Right lobe of liver (tissue), 6 donors: Measurements from ENCODE around the gene DPH1. TPM values are rescaled to one million over a fixed set of nuclear protein-coding genes. Genes with fewer than 3 reads are reported as not detected.

Source experiments
- ATAC-seq, 4 donors: fragments of 200-7000 bp; cut with Tn5 transposase; one replicate each; pipeline ENCODE4 v1.9.1; 2020; ENCODE audit warnings: mild to moderate bottlenecking in 4 of 4, moderate library complexity in 4 of 4
- DNase-seq, 3 donors: peaks; one replicate each; pipeline ENCODE4 v3.0.0-alpha.2; 2020
- H3K27ac ChIP-seq, 3 donors: fragments of 200-600 bp; one replicate each; pipeline ENCODE4 v1.8.0; 2022
- H3K27me3 ChIP-seq, 2 donors: fragments of 200-600 bp; one replicate each; pipeline ENCODE4 v1.8.0; 2022
- H3K36me3 ChIP-seq, 4 donors: fragments of 200-600 bp; sonication (generic) in 1 of 4; one replicate each; pipeline versions ENCODE4 v1.5.1 to v1.8.0; 2017 to 2022; ENCODE audit warnings: control low read depth in 1 of 4
- H3K4me1 ChIP-seq, 4 donors: fragments of 200-600 bp; sonication (generic) in 1 of 4; one replicate each; pipeline versions ENCODE4 v1.5.1 to v1.8.0; 2017 to 2022; ENCODE audit warnings: control low read depth in 1 of 4
- H3K4me3 ChIP-seq, 3 donors: fragments of 200-600 bp; one replicate each; pipeline ENCODE4 v1.8.0; 2022
- H3K9me3 ChIP-seq, 4 donors: fragments of 200-600 bp; sonication (generic) in 1 of 4; one replicate each; pipeline versions ENCODE4 v1.5.1 to v1.8.0; 2017 to 2022; ENCODE audit warnings: control low read depth in 1 of 4
- CTCF ChIP-seq, 4 donors: fragments of 200-600 bp in 3 of 4; fragments of 450-650 bp in 1 of 4; IDR thresholded peaks; one replicate each; pipeline versions ENCODE4 v1.5.1 to v1.8.0; 2016 to 2022; ENCODE audit warnings: antibody characterized with exemption in 4 of 4, mild to moderate bottlenecking in 2 of 4
- POLR2A ChIP-seq: fragments of 450-650 bp; IDR thresholded peaks from one replicate; pipeline ENCODE4 v1.6.1; 2017; ENCODE audit warnings: antibody characterized with exemption, mild to moderate bottlenecking
- WGBS: methylation state at CpG from one replicate; pipeline ENCODE4 v1.1.6; 2018; ENCODE audit warnings: low coverage, low lambda C conversion rate; ENCODE audit not compliant: insufficient coverage; ENCODE audit errors: missing lambda C conversion rate; 5-methylcytosine and 5-hydroxymethylcytosine counted together
- intact Hi-C, 2 donors: fragments of 100-400 bp; cut with DNase I; formaldehyde crosslinking; loops; one replicate each; pipeline versions ENCODE4 v1.11.2 to v1.14.1; 2022
- total RNA-seq, 6 experiments: library from RNA; depleted of rRNA in 2 of 6; stranded (reverse); fragments of >200 nt in 2 of 6; fragmentation: NEBNext Ultra II Directional in 3 of 6; extraction: Animal tissue kit (Norgen Biotek cat#: 25700) in 3 of 6; gene quantifications; one replicate each; pipeline versions ENCODE4 v1.1.0 to v1.2.4, GENCODE V29; 2016 to 2023
- donor health status: DM: no; HTN: yes; CAD: no.
- donor health status: DM: no; HTN: no; CAD: no.
- donor health status: DM: no; HTN: no; CAD: no.
- donor health status: DM: no; HTN: yes; CAD: no.
- donor health status: DM: no; HTN: yes; CAD: no.

DPH1 gene
- total RNA-seq, 6 experiments from 2014 or later: 20.0 to 41.1 (median 25.4) TPM

DNA sequence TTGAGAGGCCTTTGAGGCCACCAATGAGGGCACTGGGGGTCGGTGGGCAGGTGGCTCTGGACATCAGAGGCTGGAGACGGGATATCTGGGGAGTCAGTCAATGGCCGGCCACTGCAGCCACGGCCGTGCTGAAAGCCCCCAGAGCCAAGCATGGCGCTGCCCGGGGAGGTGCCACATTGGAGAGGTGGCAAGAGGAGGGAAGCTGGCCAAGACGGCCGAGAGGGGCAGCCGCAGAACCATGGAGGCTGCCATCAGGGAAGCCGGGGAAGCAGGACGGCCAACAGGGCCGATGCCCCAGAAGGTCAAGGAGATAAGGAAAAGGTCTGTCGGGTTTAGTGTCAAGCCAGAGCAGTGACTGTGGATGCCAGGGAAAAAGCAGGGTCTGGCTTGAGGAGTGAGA is 14.6 kb upstream of the DPH1 start:
- no peaks in the 10 kb centered on the region for H3K9me3 ChIP-seq
- no peaks in the 10 kb centered on the region for H3K36me3 ChIP-seq
- H3K4me3 ChIP-seq: no peak overlapping the region
- 49% methylated on average over 7 of the region's 14 CpGs for WGBS
- H3K4me1 ChIP-seq: peaks cover 0 to 20% (median 7%) of the 10 kb centered on the region in 4 donors
- no peaks in the 10 kb centered on the region for H3K27me3 ChIP-seq
- ATAC-seq: no peak
- H3K27ac ChIP-seq: no peak overlapping the region
- no peak for DNase-seq
- intact Hi-C loops: no loop called here
- TF ChIP-seq CTCF (IDR thresholded peaks at IDR 0.05) (no peak), POLR2A (no peak)

- WGBS: 90% methylated on average over 4 of the region's 20 CpGs
- no peak for ATAC-seq
- DNase-seq: no peak
These were observed 13.5 kb upstream of the DPH1 start for GRCh38 chr17:2016494-2016893.

GRCh38 chr17:2017274-2017941 is 12.5 kb upstream of the DPH1 start:
- H3K4me1 ChIP-seq: peaks cover 0 to 1% (median under 1%) of the 10 kb centered on the region in 4 donors
- WGBS: 64% methylated on average over 14 of the region's 19 CpGs
- H3K27ac ChIP-seq: no peak overlapping the region
- ATAC-seq (peak; percentile 18 to 43 (median 36)), DNase-seq (peak in 1 of 3 donors; percentile 68)
- intact Hi-C loops: no loop called here
- TF ChIP-seq CTCF (IDR thresholded peaks at IDR 0.05): no peak
- TF ChIP-seq POLR2A: no peak
- no peaks in the 10 kb centered on the region for H3K27me3 ChIP-seq
- H3K4me3 ChIP-seq: no peak overlapping the region
- no peaks in the 10 kb centered on the region for H3K36me3 ChIP-seq
- no peaks in the 10 kb centered on the region for H3K9me3 ChIP-seq

More at GRCh38 chr17:2016494-2016893, 13.5 kb upstream of the DPH1 start:
- Histone ChIP-seq H3K27me3 (no peaks in the 10 kb centered on the region), H3K4me3 (no peak overlapping the region), H3K9me3 (no peaks in the 10 kb centered on the region), H3K4me1 (peaks cover 0 to 11% (median 6%) of the 10 kb centered on the region in 4 donors), H3K27ac (no peak overlapping the region), H3K36me3 (no peaks in the 10 kb centered on the region)
- TF ChIP-seq POLR2A (no peak), CTCF (IDR thresholded peaks at IDR 0.05) (no peak)
- intact Hi-C loops: no loop called here

- no peaks in the 10 kb centered on the region for H3K27me3 ChIP-seq
- no peak for ATAC-seq
- 77% methylated on average over 9 of the region's 24 CpGs for WGBS
These were observed 11.0 kb upstream of the DPH1 start for GRCh38 chr17:2018716-2019510.

More at GRCh38 chr17:2018716-2019510, 11.0 kb upstream of the DPH1 start:
- Histone ChIP-seq H3K4me1 (peaks cover 0 to 2% (median 1%) of the 10 kb centered on the region in 4 donors), H3K9me3 (no peaks in the 10 kb centered on the region), H3K27ac (no peak overlapping the region), H3K36me3 (no peaks in the 10 kb centered on the region), H3K4me3 (no peak overlapping the region)
- DNase-seq: no peak
- no peak for TF ChIP-seq CTCF (IDR thresholded peaks at IDR 0.05)
- no peak for TF ChIP-seq POLR2A
- intact Hi-C loops: no loop called here
